ENCODE measurements around the gene CD59.

GRCh38 chr11:33700502-33701271 lies 35.5 kb downstream of the CD59 start, which contains the start of gene C11orf91:
- peak; percentile 36 for TF ChIP-seq EP300 (conservative IDR thresholded peaks at IDR 0.05; ENCODE audit: poor library complexity, severe bottlenecking)
- TF ChIP-seq CTCF (IDR thresholded peaks at IDR 0.05; ENCODE audit: poor library complexity, severe bottlenecking) = no peak
